AG09309 (cell line): ENCODE results near the gene SMARCAL1.
A peak's percentile ranks its signal among the peaks of the same experiment; 100 is the strongest.

ENCODE experiments used
- DNase-seq: peaks from one replicate; pipeline ENCODE4 v3.0.0-alpha.2; 2010; ENCODE audit warnings: low read depth
- H3K4me3 ChIP-seq: 2 replicates; pipeline ENCODE4 v1.5.1; 2011; ENCODE audit warnings: mild to moderate bottlenecking, low read depth, low read length, moderate library complexity; ENCODE audit not compliant: control insufficient read depth
- TF ChIP-seq, protein P1 (sequence below): IDR thresholded peaks from 2 replicates; pipeline ENCODE4 v1.5.1; 2011; ENCODE audit warnings: mild to moderate bottlenecking, low read depth, low read length, inconsistent platforms; ENCODE audit not compliant: insufficient read depth, control insufficient read depth; ENCODE audit errors: missing control alignments

SMARCAL1 gene

DNA sequence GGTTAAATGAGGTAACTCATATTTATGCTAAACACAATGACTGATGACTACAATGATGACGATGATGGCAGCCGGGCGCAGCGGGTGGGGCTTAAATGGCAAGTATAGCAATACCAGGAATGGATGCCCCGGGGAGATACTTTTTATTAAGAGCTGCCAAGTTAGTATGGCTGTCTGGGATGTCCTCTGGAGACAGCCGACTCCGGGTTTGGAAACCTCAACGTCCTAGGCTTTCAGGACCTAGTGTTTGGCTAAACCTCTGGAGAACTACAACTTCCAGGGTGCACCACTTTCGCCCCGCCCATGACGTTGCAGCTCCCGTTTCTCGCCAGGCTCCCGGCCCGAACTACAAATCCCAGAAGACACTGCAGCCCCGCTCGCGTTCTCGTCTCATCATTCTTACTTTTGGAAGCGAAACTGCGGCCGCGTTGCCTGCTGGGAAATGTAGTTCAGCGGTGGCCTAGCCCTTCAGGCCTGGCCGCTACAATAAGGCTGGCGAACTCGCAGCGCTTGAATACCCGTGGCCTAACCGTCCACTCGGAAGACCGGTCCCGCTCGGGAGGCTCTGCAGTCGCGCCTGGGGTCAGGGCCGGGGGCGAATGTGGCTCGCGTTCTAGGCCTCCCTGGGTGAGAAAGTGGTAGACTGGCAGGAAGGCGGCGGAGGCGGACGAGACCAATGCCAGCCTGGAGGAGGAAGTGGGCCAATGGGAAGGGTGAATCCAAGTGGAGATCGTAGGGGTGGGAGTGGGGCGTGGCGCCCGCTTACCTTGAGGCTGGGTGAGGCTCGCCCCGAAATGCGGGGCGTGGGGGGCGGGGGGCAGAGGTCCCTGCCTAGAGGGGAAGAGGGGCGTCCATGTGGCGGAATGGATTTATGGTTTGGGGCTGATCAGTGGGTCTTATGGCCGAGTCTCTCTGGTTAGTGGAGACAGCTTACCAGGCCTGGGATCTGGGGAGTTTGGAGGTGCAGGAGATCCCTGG, at the start of gene SMARCAL1:
Gene SMARCAL1, plus strand, starts transcription at position 463 of the 978 bp plus-strand sequence. CDS start 2,221 bp downstream, outside the sequence.
- DNase-seq, result peak; percentile 89
- TF ChIP-seq, protein P1, sequence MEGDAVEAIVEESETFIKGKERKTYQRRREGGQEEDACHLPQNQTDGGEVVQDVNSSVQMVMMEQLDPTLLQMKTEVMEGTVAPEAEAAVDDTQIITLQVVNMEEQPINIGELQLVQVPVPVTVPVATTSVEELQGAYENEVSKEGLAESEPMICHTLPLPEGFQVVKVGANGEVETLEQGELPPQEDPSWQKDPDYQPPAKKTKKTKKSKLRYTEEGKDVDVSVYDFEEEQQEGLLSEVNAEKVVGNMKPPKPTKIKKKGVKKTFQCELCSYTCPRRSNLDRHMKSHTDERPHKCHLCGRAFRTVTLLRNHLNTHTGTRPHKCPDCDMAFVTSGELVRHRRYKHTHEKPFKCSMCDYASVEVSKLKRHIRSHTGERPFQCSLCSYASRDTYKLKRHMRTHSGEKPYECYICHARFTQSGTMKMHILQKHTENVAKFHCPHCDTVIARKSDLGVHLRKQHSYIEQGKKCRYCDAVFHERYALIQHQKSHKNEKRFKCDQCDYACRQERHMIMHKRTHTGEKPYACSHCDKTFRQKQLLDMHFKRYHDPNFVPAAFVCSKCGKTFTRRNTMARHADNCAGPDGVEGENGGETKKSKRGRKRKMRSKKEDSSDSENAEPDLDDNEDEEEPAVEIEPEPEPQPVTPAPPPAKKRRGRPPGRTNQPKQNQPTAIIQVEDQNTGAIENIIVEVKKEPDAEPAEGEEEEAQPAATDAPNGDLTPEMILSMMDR, result no peak
- peak within 1 kb of the TSS; percentile 78 for H3K4me3 ChIP-seq

DNA sequence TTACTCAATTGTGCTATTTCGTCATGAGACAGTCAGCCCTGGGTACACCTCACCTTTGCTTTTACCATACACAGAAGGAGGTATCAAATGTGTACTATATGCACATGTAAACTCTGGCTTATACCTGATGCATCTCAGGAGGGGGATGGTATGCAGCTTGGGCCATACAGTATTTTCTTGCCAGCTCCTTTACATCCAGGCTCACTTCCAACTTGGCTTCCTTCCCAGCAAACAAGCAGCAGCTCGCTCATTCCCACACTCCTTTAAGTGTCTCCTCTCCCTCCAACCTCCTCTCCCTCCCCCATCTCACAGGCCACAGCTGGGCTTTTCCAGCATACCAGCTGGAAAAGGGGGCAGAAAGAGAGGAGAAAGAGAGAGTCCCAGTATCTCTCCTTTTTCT, 49.6 kb upstream of the SMARCAL1 start:
- no peak overlapping the region for H3K4me3 ChIP-seq
- no peak for DNase-seq
- TF ChIP-seq, protein P1, result no peak

DNA sequence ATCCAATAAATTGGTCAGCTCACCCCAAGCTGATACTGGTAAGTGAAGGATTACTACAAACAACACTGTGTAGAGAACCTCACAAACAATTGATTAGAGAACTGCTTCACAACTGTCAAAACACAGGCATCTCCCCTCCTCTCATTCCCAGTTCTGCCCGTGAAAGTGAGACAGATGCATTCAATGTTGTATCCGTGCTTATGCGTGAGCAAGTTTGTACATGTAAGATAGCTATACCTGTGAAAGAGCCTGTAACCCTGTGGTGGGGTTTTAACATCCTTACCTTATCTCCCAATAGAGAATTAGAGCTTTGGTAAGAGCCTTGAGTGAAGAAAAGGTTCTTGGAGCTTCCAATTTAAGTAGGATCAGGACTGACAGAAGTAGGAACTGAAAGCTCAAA, 49.1 kb upstream of the SMARCAL1 start:
- TF ChIP-seq, protein P1, result no peak
- DNase-seq, result no peak
- H3K4me3 ChIP-seq, result no peak overlapping the region

DNA sequence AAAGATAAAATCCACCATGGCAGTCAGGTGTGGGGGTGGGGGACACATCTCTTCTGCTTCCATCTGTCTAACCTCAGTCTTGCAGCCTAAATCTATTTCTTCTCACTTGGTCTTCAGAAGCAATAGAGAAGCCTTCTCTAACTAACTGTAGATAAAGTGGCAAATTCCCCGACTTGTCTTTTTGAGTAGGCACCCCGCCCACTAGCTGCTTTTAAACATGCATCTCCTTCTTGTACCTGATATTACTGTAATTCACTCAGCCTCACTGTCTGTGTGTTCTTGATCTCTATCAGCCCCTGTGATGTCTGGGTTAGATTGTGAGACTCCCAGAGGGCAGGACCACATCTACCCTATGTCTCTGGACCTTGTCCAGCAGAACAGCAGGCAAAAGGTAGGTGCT, 46.8 kb upstream of the SMARCAL1 start:
- no peak overlapping the region for H3K4me3 ChIP-seq
- TF ChIP-seq, protein P1, result no peak
- no peak for DNase-seq

DNA sequence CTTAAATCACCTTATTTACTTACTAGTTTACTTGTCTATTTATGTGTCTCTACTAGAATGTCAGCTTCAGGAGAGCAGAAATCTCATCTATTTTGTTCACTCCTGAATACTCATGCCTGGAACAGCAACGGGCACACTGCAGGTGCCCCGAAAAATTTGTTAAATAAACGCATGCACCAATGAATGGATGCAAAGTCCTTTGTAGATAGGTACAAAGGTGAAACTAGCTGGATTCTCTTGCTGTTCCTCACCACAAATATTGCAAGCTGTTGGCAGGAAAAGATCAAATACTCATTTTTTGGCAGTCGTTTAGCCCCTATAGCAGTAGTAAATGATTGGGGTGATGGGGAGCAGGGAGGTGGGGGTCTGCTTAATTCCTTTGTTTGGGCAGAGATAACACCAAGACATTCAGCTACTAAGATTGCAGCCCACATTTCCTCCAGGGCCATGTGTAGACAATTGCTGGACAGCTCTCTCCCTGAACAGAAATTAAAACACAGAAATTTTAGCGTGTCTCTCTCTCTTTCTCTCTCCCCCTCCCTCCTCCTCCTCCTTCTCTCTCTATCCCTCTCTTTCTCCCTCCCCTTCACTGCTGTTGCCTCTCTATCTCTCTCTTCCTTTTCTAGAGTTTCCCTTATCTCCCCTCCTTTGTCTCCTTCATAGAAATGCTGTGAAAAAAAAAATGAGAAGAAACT, 45.4 kb upstream of the SMARCAL1 start:
- TF ChIP-seq, protein P1, result no peak
- H3K4me3 ChIP-seq, result no peak overlapping the region
- no peak for DNase-seq

DNA sequence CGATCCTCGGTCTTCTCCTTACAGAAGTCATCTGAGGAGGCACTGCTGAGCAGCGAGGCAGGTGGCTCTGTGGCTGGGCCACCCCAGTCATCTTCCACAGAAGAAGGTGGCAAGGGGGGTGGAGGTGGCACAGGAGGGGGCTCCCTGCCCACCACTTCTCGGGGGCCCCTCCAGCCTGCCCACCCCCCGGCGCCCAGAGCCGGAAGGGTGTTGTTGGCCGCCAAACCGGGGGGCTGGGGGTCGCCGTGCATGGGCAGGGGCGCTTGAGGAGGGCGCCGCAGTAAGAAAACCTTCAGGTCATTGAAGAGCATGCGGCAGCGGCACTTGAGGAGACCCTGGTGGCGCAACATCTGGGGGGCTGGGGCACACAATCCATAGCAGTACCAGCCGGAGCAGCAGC, 42.5 kb upstream of the SMARCAL1 start:
- H3K4me3 ChIP-seq, result peak overlapping the region; percentile 10
- no peak for DNase-seq
- TF ChIP-seq, protein P1, result no peak
